ENCODE measurements around the gene MMP2.

The MMP2 gene

GRCh38 chr16:55495616-55496289, 16.8 kb downstream of the MMP2 start:
- DNase-seq, result no peak

- DNase-seq, result no peak
Observed at GRCh38 chr16:55496509-55497145, 17.6 kb downstream of the MMP2 start.

- DNase-seq, result no peak
Observed at GRCh38 chr16:55497558-55497957, 18.6 kb downstream of the MMP2 start.

GRCh38 chr16:55498101-55498500, 19.1 kb downstream of the MMP2 start:
- no peak for DNase-seq

- DNase-seq, result no peak
Observed at GRCh38 chr16:55499281-55499680, 20.3 kb downstream of the MMP2 start.

- peak; percentile 96 for DNase-seq
Observed at GRCh38 chr16:55499951-55500529, 21.0 kb downstream of the MMP2 start.

- no peak for DNase-seq
Observed at GRCh38 chr16:55500530-55501011, 21.6 kb downstream of the MMP2 start.

- DNase-seq, result no peak
Observed at GRCh38 chr16:55501549-55502322, 22.7 kb downstream of the MMP2 start.

GRCh38 chr16:55502801-55503366, 23.9 kb downstream of the MMP2 start:
- DNase-seq, result no peak

GRCh38 chr16:55503726-55504550, 24.9 kb downstream of the MMP2 start:
- DNase-seq, result no peak

- DNase-seq, result no peak
Observed at GRCh38 chr16:55505333-55506015, 26.5 kb downstream of the MMP2 start.

GRCh38 chr16:55506083-55506482, 27.1 kb downstream of the MMP2 start:
- DNase-seq, result no peak

- no peak for DNase-seq
Observed at GRCh38 chr16:55506708-55507107, 27.7 kb downstream of the MMP2 start.

- no peak for DNase-seq
Observed at GRCh38 chr16:55508271-55508921, 29.4 kb downstream of the MMP2 start.

GRCh38 chr16:55508941-55509931, 30.2 kb downstream of the MMP2 start, which contains the start of gene LPCAT2:
TSS of gene LPCAT2 (plus strand) at chr16:55509072. CDS start at chr16:55509182, 110 bp downstream.
- DNase-seq, result peak; percentile 62

- no peak for DNase-seq
Observed at GRCh38 chr16:55510185-55510805, 31.3 kb downstream of the MMP2 start.

- DNase-seq, result no peak
Observed at GRCh38 chr16:55512941-55513340, 33.9 kb downstream of the MMP2 start.

GRCh38 chr16:55513616-55514015, 34.6 kb downstream of the MMP2 start:
- DNase-seq, result no peak

GRCh38 chr16:55515111-55515510, 36.1 kb downstream of the MMP2 start:
- no peak for DNase-seq

All from amniotic stem cell (primary cell).